Sigmoid colon (tissue), 3 donors: ENCODE data around the gene PAX2.

Experiments used
- POLR2A ChIP-seq, 2 donors: fragments of 450-650 bp; IDR thresholded peaks; one replicate each; pipeline ENCODE4 v1.6.1; 2016; ENCODE audit warnings: antibody characterized with exemption in 2 of 2, mild to moderate bottlenecking in 2 of 2, moderate library complexity in 2 of 2
- TF ChIP-seq, protein P1 (sequence below), 4 experiments: fragments of 450-650 bp in 3 of 4; fragments of 200-600 bp in 1 of 4; IDR thresholded peaks; one replicate each; pipeline ENCODE4 v1.5.1; 2016 to 2019; ENCODE audit warnings: antibody characterized with exemption in 4 of 4, mild to moderate bottlenecking in 3 of 4, moderate library complexity in 2 of 4

DNA sequence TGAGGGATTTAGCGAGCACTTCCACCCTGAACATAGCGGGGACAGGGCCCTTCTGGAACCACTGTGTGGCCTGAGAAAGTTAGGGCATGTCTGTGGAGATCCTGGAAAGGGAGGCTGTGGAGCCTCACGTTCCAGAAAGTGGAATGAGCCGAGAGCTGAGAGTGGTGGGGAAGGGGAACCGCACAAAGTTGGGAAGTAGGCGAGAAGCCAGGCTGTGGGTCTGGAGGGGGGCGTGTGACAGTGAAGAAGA lies 10.4 kb upstream of the PAX2 start:
- TF ChIP-seq, protein P1, sequence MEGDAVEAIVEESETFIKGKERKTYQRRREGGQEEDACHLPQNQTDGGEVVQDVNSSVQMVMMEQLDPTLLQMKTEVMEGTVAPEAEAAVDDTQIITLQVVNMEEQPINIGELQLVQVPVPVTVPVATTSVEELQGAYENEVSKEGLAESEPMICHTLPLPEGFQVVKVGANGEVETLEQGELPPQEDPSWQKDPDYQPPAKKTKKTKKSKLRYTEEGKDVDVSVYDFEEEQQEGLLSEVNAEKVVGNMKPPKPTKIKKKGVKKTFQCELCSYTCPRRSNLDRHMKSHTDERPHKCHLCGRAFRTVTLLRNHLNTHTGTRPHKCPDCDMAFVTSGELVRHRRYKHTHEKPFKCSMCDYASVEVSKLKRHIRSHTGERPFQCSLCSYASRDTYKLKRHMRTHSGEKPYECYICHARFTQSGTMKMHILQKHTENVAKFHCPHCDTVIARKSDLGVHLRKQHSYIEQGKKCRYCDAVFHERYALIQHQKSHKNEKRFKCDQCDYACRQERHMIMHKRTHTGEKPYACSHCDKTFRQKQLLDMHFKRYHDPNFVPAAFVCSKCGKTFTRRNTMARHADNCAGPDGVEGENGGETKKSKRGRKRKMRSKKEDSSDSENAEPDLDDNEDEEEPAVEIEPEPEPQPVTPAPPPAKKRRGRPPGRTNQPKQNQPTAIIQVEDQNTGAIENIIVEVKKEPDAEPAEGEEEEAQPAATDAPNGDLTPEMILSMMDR (IDR thresholded peaks at IDR 0.05), result no peak
- no peak for TF ChIP-seq POLR2A (IDR thresholded peaks at IDR 0.05)
